HL-60/S4 (cell line): ENCODE results near the gene MAGI3.

ENCODE experiments used
- in situ Hi-C: fragments of 300-500 bp; cut with MboI; formaldehyde crosslinking; loops from 2 replicates; pipeline ENCODE4 v1.14.3; 2022; ENCODE audit warnings: low sequenced_read_pairs

MAGI3 gene

GRCh38 chr1:113511269-113511668 is 121.0 kb downstream of the MAGI3 start:
- in situ Hi-C loops, result no loop called here

GRCh38 chr1:113515498-113515897 is 125.2 kb downstream of the MAGI3 start:
- in situ Hi-C loops, result no loop called here

GRCh38 chr1:113517346-113517745 is 127.0 kb downstream of the MAGI3 start:
- in situ Hi-C loops, result no loop called here

DNA sequence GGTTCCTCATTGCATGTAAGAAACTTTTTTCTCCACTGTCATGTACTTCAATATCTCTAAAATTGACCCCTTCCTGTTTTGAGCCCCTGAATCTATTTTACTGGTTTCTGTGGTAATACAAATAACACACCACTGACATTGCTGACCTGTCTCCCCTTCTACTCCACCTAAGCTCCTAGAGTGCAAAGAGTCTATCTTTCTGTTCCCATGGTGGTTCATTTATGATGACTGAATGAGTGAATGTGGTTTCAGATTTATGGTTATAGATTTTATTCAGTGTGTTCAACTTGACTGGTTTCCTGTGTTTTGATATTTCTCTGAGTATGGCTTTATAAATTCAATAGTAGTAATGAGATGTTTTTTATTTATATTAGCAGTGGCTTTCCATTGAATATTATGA is 127.7 kb downstream of the MAGI3 start:
- in situ Hi-C loops, result no loop called here

DNA sequence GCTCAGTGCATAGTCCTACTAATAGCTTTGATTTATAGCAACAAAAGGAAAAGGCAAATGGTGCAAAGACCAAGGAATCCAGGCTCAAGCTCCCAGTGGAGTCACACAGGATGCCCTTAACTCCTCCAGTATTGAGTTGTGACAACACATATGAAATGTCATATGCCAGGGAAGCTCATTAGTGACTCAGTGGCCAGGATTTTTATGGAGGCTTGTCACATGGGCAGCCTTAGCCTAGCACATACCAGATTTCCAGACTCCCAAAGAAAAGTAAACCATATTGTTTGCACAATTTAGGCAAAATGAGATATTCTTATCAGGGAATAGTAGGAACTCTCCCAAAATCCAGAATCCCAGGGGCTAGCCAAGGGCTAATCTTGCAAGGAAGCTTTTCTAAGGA is 129.2 kb downstream of the MAGI3 start:
- in situ Hi-C loops, result no loop called here

GRCh38 chr1:113530021-113530420 is 139.7 kb downstream of the MAGI3 start:
- in situ Hi-C loops, result no loop called here

- in situ Hi-C loops, result no loop called here
These were observed 141.0 kb downstream of the MAGI3 start for GRCh38 chr1:113531321-113531720.

DNA sequence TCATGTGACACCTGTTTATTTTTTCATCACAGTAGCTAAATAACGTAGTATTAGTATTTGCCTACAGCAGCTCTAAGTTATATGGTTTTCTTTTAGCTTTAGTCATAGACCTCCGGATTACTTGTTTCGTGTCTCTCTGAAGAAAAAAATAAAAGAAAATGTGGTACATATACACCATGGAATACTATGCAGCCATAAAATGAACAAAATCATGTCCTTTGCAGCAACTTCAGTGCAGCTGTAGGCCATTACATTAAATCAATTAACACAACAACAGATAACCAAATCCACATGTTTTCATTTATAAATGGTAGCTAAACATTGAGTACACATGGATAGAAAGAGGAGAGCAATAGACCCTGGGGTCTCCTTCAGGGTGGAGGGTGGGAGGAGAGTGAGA is 142.7 kb downstream of the MAGI3 start:
- in situ Hi-C loops, result no loop called here

- in situ Hi-C loops, result no loop called here
These were observed 144.0 kb downstream of the MAGI3 start for GRCh38 chr1:113534130-113534817.

DNA sequence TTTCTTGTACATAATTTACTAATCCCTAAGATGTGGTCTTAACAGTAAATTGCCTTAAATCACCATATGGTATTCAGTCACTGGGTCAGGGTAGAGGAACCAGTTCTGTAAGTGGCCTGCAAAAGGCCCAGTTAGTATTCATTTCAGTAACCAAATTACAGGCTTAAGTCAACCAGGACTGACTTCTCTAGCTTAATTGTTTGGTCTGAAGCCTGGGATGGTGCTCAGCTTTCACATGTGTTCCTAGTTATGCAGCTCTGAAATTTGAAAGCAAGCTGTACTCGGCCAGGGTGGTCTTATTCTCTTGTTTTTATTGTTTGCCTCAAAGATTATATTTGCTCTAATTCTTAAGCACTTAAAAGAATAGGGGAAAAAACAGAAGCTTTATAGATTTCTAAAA is 144.6 kb downstream of the MAGI3 start:
- in situ Hi-C loops, result no loop called here

GRCh38 chr1:113536182-113536780 is 146.0 kb downstream of the MAGI3 start:
- in situ Hi-C loops, result no loop called here

DNA sequence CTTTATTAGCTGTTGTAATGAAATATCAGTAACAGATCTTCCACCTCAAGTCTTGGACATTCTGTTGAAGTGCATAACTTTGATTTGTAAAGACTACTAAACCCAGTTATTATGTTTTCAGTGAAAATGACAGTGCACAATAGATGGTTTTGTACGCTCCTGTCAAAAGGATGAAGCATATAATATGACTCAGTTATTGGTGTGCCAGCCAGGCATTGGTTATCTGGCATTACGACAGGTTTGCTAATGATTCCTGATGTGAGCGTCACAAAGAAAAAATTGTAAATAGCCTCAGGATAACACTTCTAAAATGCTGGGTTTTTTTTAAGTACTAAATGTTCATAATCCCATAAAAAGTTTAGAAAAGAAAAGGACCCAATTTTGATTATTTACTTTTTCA is 147.9 kb downstream of the MAGI3 start:
- in situ Hi-C loops, result no loop called here

- in situ Hi-C loops, result no loop called here
These were observed 150.0 kb downstream of the MAGI3 start for GRCh38 chr1:113540335-113540734.

DNA sequence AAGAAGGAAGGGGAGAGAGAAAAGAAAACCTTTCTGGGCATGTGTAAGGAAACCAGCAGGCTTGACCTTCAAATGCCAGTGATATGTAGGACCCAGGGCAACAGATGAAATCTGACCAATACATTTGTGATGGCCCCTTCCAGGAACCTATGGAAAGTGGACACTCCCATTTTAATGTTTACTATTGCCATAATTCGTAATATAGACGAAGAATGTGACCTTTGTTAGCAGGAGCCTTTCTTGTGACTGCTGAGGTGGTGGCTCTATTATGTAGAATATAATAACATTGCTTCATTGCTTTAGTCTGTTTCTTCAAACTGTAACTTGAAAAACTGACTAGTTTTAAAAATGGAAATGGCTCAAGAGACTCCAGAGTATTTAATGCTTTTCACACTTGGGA is 150.8 kb downstream of the MAGI3 start:
- in situ Hi-C loops, result no loop called here

DNA sequence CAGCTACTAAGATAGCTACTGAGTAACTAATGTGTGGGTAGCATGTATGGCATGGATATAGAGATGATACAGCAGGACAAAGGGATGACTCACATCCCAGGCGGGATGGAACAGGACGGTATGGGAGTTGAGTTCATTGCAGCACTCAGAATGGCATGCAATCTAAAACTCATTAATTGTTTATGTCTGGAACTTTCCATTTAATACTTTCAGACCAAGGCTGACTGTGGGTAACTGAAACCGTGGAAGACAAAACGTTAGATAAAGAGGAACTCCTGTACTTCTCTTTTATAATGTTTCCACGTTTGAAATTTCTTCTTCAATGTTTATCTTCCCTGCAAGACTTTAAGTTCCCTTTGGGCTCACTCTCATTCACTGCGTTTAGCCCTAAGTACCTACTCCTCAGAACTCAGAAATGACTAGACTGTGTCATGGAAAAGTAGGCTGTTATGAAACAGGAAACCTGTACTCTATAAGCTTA is 151.9 kb downstream of the MAGI3 start:
- in situ Hi-C loops, result no loop called here

DNA sequence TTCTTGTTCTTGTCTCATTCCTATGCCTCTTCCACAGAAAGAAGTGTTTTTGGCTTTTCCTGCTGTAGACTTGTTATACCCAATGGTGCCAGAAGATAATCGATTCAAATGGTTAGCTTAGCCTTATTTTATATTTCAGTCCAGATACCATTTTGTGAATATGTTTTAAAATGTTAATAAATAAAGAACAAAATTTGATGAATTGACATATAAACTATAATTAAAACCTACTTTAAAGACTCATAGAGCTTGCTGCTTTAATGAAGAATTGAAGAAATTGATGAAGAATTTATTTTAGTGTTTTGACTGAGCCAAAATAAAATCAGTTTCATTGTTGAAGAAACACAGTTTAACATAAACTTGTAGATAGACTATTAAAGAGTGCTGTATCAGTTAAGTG is 152.8 kb downstream of the MAGI3 start:
- in situ Hi-C loops, result no loop called here

- in situ Hi-C loops, result no loop called here
These were observed 154.9 kb downstream of the MAGI3 start for GRCh38 chr1:113545210-113545609.

GRCh38 chr1:113545626-113546025 is 155.3 kb downstream of the MAGI3 start:
- in situ Hi-C loops, result no loop called here

GRCh38 chr1:113551728-113552127 is 161.4 kb downstream of the MAGI3 start:
- in situ Hi-C loops, result no loop called here

GRCh38 chr1:113552244-113552643 is 161.9 kb downstream of the MAGI3 start:
- in situ Hi-C loops, result no loop called here

DNA sequence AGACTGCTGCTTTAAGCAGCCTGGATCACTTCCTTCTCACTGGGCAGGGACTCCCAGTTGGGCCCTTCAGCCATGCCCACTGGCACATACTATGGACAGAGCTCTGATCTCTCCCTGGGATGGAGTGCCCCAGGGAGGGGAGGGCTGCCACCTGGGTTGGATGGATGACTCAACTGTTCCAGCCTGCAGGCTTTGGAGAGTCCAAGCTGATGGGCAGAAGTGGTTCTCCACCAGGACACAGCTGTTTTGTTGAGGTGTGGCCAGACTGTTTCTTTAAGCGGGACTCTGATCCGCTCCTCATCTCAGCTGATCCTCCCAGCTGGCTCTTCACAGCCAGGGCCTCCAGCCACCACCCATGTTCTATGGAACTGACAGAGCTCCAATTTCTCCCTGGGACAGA is 166.9 kb downstream of the MAGI3 start:
- in situ Hi-C loops, result no loop called here

- in situ Hi-C loops, result no loop called here
These were observed 175.3 kb downstream of the MAGI3 start for GRCh38 chr1:113565621-113566020.

- in situ Hi-C loops, result no loop called here
These were observed 177.1 kb downstream of the MAGI3 start for GRCh38 chr1:113567427-113567826.
